Hepatocyte (in vitro differentiated cells): ENCODE measurements around the gene MCM5. TPM values are rescaled to one million over a fixed set of nuclear protein-coding genes. Genes with fewer than 3 reads are reported as not detected.

Experiments
- DNase-seq: peaks from one replicate; pipeline ENCODE4 v3.0.0-alpha.2; 2016; ENCODE audit warnings: low spot score
- H2AFZ ChIP-seq: fragments of 200-600 bp; sonication (generic); 2 replicates; pipeline ENCODE4 v1.6.0; 2016; ENCODE audit warnings: antibody characterized with exemption, mild to moderate bottlenecking
- H3K27ac ChIP-seq: fragments of 200-600 bp; sonication (generic); 2 replicates; pipeline ENCODE4 v1.5.1; 2016; ENCODE audit warnings: mild to moderate bottlenecking
- H3K27me3 ChIP-seq: fragments of 200-600 bp; sonication (generic); 2 replicates; pipeline ENCODE4 v1.6.1; 2016
- H3K36me3 ChIP-seq: fragments of 200-600 bp; sonication (generic); replicated peaks from 2 replicates; pipeline ENCODE4 v1.5.1; 2016; ENCODE audit warnings: low read depth; ENCODE audit not compliant: insufficient read depth
- H3K4me1 ChIP-seq: fragments of 200-600 bp; sonication (generic); 2 replicates; pipeline ENCODE4 v1.5.1; 2016; ENCODE audit warnings: mild to moderate bottlenecking, moderate library complexity; ENCODE audit not compliant: insufficient read depth
- H3K4me2 ChIP-seq: fragments of 200-600 bp; sonication (generic); 2 replicates; pipeline ENCODE4 v1.6.0; 2016
- H3K4me3 ChIP-seq: fragments of 200-600 bp; sonication (generic); 2 replicates; pipeline ENCODE4 v1.5.1; 2016; ENCODE audit warnings: mild to moderate bottlenecking
- H3K79me2 ChIP-seq: fragments of 200-600 bp; sonication (generic); 2 replicates; pipeline ENCODE4 v1.6.0; 2017; ENCODE audit warnings: mild to moderate bottlenecking
- H3K9me2 ChIP-seq: fragments of 200-600 bp; sonication (generic); replicated peaks from 2 replicates; pipeline ENCODE4 v1.6.0; 2017; ENCODE audit warnings: mild to moderate bottlenecking; ENCODE audit not compliant: insufficient read depth
- H3K9me3 ChIP-seq: fragments of 200-600 bp; sonication (generic); 2 replicates; pipeline ENCODE4 v1.5.1; 2016; ENCODE audit warnings: low read depth, mild to moderate bottlenecking
- H4K20me1 ChIP-seq: fragments of 200-600 bp; sonication (generic); 2 replicates; pipeline ENCODE4 v1.6.0; 2016; ENCODE audit warnings: mild to moderate bottlenecking; ENCODE audit not compliant: insufficient read depth, poor library complexity, severe bottlenecking
- EZH2 ChIP-seq: fragments of 200-600 bp; sonication (generic); IDR thresholded peaks from 2 replicates; pipeline ENCODE4 v1.6.1; 2016; ENCODE audit warnings: antibody characterized with exemption, mild to moderate bottlenecking, borderline replicate concordance
- EZH2phosphoT487 ChIP-seq: fragments of 200-600 bp; sonication (generic); IDR thresholded peaks from one replicate; pipeline ENCODE4 v1.6.1; 2018; ENCODE audit warnings: antibody characterized with exemption, mild to moderate bottlenecking, low read depth, moderate library complexity; ENCODE audit not compliant: unreplicated experiment, severe bottlenecking
- WGBS: methylation state at CpG from one replicate; pipeline ENCODE4 v1.1.6; 2016; ENCODE audit warnings: low lambda C conversion rate; ENCODE audit errors: missing lambda C conversion rate; 5-methylcytosine and 5-hydroxymethylcytosine counted together
- polyA plus RNA-seq: library from polyadenylated mRNA; unstranded; fragments of >200 nt; fragmentation: Nextera tagmentation; extraction: Ambion mirVana; gene quantifications from 2 replicates; pipeline ENCODE4 v1.2.1, GENCODE V29; 2016
- total RNA-seq: library from RNA; depleted of rRNA; stranded (reverse); fragments of >200 nt; gene quantifications from 2 replicates; pipeline ENCODE4 v1.2.3, GENCODE V29; 2014
- TF ChIP-seq, protein P1 (sequence below): fragments of 200-600 bp; sonication (generic); IDR thresholded peaks from 2 replicates; pipeline ENCODE4 v1.5.1; 2016; ENCODE audit warnings: antibody characterized with exemption, mild to moderate bottlenecking; ENCODE audit not compliant: poor library complexity

MCM5 gene
- total and polyA plus RNA-seq, 2 experiments from 2014 or later, result 21.7 to 36.1 TPM

DNA sequence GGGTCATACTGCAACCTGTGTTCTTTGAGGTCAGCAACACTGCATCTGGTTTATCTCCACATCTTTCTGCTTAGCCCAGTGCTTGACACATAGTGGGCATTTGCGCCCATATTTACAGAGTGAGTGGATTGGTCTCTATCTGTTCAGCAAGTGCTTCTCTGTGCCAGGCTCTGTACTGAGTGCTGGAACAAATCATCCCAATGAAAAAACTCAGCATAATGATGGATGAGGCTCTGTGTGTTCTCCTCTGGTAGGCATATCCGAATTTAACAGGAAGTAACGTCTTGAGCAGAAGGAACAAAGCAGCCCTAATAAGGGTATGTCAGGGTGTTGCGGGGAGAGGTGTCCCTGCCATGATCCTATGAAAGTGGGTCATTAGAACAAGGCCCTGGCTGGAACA is 46.0 kb downstream of the MCM5 start:
- WGBS, result 70% methylated on average over 4 of the region's 4 CpGs
- no peaks in the 10 kb centered on the region for H3K79me2 ChIP-seq
- TF ChIP-seq, protein P1, sequence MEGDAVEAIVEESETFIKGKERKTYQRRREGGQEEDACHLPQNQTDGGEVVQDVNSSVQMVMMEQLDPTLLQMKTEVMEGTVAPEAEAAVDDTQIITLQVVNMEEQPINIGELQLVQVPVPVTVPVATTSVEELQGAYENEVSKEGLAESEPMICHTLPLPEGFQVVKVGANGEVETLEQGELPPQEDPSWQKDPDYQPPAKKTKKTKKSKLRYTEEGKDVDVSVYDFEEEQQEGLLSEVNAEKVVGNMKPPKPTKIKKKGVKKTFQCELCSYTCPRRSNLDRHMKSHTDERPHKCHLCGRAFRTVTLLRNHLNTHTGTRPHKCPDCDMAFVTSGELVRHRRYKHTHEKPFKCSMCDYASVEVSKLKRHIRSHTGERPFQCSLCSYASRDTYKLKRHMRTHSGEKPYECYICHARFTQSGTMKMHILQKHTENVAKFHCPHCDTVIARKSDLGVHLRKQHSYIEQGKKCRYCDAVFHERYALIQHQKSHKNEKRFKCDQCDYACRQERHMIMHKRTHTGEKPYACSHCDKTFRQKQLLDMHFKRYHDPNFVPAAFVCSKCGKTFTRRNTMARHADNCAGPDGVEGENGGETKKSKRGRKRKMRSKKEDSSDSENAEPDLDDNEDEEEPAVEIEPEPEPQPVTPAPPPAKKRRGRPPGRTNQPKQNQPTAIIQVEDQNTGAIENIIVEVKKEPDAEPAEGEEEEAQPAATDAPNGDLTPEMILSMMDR, result no peak
- TF ChIP-seq EZH2, result no peak
- no peak for TF ChIP-seq EZH2phosphoT487
- no peak for DNase-seq
- H4K20me1 ChIP-seq, result no peaks in the 10 kb centered on the region
- H3K4me3 ChIP-seq, result no peak overlapping the region
- H3K9me3 ChIP-seq, result no peaks in the 10 kb centered on the region
- peaks cover 6% of the 10 kb centered on the region for H3K4me1 ChIP-seq
- no peak overlapping the region for H3K4me2 ChIP-seq
- H3K27me3 ChIP-seq, result no peaks in the 10 kb centered on the region
- peak overlapping the region; percentile 55 for H3K27ac ChIP-seq
- H3K36me3 ChIP-seq, result no peaks in the 10 kb centered on the region
- H2AFZ ChIP-seq, result no peak overlapping the region
- H3K9me2 ChIP-seq, result no peaks in the 10 kb centered on the region

DNA sequence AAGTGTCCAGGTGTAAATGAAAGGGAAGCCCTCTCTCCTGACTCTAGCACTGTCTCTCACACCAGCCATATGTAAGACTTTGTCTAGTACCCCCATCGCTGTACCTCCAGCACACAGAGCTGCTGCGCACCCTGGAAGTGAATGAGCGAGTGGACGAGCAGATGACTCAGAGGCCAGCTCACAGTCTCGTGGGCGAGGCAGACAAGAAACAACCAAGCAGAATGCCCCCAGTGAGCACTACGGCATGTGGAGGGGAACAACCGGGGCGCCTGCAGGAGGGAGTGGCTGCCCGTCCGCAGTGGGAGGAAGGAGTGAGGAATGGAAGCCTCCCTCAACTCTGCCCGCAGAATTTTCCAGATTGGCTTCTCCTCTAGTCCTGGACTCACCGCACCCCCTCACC is 46.4 kb downstream of the MCM5 start:
- no peaks in the 10 kb centered on the region for H3K9me3 ChIP-seq
- peak overlapping the region; percentile 55 for H3K27ac ChIP-seq
- H3K79me2 ChIP-seq, result no peaks in the 10 kb centered on the region
- TF ChIP-seq, protein P1, result no peak
- no peak for TF ChIP-seq EZH2phosphoT487
- no peak for TF ChIP-seq EZH2
- H3K36me3 ChIP-seq, result no peaks in the 10 kb centered on the region
- DNase-seq, result peak; percentile 77
- H3K4me3 ChIP-seq, result no peak overlapping the region
- H2AFZ ChIP-seq, result no peak overlapping the region
- WGBS, result 82% methylated on average over 13 of the region's 13 CpGs
- no peak overlapping the region for H3K4me2 ChIP-seq
- H3K27me3 ChIP-seq, result no peaks in the 10 kb centered on the region
- peaks cover 6% of the 10 kb centered on the region for H3K4me1 ChIP-seq
- no peaks in the 10 kb centered on the region for H4K20me1 ChIP-seq
- H3K9me2 ChIP-seq, result no peaks in the 10 kb centered on the region

DNA sequence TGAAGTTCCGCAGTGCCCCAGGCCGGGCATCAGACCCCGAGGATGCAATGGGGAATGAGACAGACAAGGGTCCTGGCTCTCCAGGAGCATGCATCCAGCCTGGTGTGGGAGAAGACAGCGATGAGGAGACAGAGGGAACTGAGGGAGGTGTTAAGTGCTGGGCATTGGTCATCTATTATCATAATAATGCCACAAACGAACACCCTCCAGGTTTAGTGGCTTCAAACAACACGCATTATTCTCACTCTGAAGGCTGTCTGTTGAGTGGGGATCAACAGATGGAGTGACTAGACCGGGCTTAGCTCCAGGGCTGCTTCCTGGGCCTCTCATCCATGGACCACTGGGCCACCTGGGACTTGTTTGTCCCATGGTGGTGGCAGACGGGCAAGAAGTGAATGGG is 48.6 kb downstream of the MCM5 start:
- Histone ChIP-seq H3K4me2 (no peak overlapping the region), H3K27me3 (no peaks in the 10 kb centered on the region), H3K27ac (no peak overlapping the region), H3K79me2 (no peaks in the 10 kb centered on the region), H2AFZ (no peak overlapping the region), H3K9me2 (no peaks in the 10 kb centered on the region), H3K4me1 (peaks cover 6% of the 10 kb centered on the region), H3K4me3 (no peak overlapping the region), H3K36me3 (no peaks in the 10 kb centered on the region), H3K9me3 (no peaks in the 10 kb centered on the region), H4K20me1 (no peaks in the 10 kb centered on the region)
- WGBS, result 88% methylated on average over 8 of the region's 8 CpGs
- TF ChIP-seq EZH2phosphoT487, result no peak
- DNase-seq, result no peak

DNA sequence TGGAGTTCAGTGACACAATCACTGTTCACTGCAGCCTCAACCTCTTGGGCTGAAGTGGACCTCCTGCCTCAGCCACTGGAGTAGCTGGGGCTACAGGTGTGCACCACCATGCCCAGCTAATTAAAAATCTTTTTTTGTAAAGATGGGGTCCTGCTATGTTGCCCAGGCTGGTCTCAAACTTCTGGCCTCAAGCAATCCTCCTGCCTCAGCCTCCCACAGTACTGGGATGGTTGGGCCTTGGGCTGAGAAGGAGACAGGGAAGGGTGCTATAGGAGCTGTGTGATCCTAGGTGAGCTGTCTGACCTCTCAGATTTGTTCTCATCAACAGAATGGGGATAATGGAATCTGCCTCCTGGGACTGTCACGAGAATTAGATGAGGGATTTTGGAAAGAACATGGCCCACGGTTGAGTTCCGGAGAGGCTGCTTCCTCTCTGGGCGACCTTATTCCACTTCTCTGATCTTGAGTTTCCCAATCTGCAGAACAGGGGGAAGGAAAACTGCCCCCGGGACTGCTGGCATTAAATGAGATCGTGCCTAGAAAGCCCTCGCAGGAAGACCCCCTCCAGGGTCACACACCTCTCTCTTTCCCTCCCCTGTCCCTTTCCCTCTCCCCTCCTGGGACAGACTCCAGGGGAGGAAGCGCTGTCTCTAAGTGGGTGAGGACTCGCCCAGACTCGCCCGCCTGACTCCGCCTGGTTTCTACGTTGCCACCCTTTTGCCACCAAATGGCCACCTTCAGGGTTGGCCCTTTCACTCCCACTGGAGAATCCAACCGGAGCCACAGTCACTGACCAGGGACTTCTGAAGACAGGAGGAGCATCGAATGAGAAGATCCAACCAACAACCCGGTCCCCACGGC is 50.1 kb downstream of the MCM5 start:
- no peak overlapping the region for H3K4me2 ChIP-seq
- H3K9me3 ChIP-seq, result no peaks in the 10 kb centered on the region
- H3K9me2 ChIP-seq, result no peaks in the 10 kb centered on the region
- no peaks in the 10 kb centered on the region for H3K27me3 ChIP-seq
- peaks cover 6% of the 10 kb centered on the region for H3K4me1 ChIP-seq
- H2AFZ ChIP-seq, result no peak overlapping the region
- H3K4me3 ChIP-seq, result no peak overlapping the region
- DNase-seq, result no peak
- no peaks in the 10 kb centered on the region for H3K36me3 ChIP-seq
- no peak overlapping the region for H3K27ac ChIP-seq
- WGBS, result 94% methylated on average over 17 of the region's 17 CpGs
- TF ChIP-seq EZH2 (no peak), EZH2phosphoT487 (no peak)
- TF ChIP-seq, protein P1, result no peak
- no peaks in the 10 kb centered on the region for H3K79me2 ChIP-seq
- H4K20me1 ChIP-seq, result no peaks in the 10 kb centered on the region
